Activated naive CD4-positive, alpha-beta T cell treated with anti-CD3 and anti-CD28 coated beads for 36 hours (primary cell): ENCODE measurements around the gene SRM. TPM values are rescaled to one million over a fixed set of nuclear protein-coding genes. Genes with fewer than 3 reads are reported as not detected.

Experiments used
- CTCF ChIA-PET: fragments of 350-600 bp; sonication (Branson Sonifier 250); formaldehyde crosslinking; loops from one replicate; lab custom pipeline; 2021; ENCODE audit warnings: antibody characterized with exemption; lab: Charles Lee
- DNase-seq: peaks from one replicate; pipeline ENCODE4 v3.0.0-alpha.2; 2020
- H3K27ac Mint-ChIP-seq: one replicate; pipeline ENCODE4 v1.8.0; 2021; ENCODE audit warnings: mild to moderate bottlenecking, mixed read lengths
- H3K27me3 Mint-ChIP-seq: one replicate; pipeline ENCODE4 v1.8.0; 2021; ENCODE audit warnings: low read depth, mixed read lengths
- H3K36me3 Mint-ChIP-seq: one replicate; pipeline ENCODE4 v1.8.0; 2021; ENCODE audit warnings: low read depth, mixed read lengths
- H3K4me1 Mint-ChIP-seq: one replicate; pipeline ENCODE4 v1.8.0; 2021; ENCODE audit warnings: low read depth, mixed read lengths
- H3K4me3 Mint-ChIP-seq: one replicate; pipeline ENCODE4 v1.8.0; 2021; ENCODE audit warnings: mild to moderate bottlenecking, moderate library complexity, mixed read lengths
- H3K9me3 Mint-ChIP-seq: one replicate; pipeline ENCODE4 v1.8.0; 2021; ENCODE audit warnings: mixed read lengths
- intact Hi-C: fragments of 100-400 bp; cut with micrococcal nuclease; formaldehyde crosslinking; loops from one replicate; pipeline ENCODE4 v1.15.1; 2023
- total RNA-seq, 2 experiments: library from RNA; stranded (reverse); gene quantifications; one replicate each; pipeline ENCODE4 v1.2.3, GENCODE V29; 2021

The SRM gene
- total RNA-seq, 2 experiments from 2014 or later: 207 to 222 TPM

DNA sequence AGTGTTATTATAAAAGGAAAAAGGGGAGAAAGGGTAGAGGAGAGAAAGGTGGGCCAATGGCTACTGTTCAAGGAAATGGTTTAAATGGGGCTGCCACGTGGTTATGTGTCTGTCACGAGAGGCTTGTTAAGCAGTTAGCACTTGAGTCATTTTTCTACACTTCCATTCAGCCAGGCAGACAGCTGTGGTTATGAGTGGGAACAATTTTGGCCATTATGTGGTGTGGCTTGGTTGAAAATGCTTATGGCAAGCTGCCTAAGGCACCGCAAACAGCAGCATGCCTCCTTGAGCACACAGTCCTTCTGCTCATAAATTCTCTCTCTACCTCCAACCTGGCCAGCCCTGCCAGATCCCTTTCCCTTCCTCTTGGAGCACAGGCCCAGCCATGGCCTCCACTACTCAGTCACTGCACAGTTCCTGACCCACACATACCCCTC lies 3.2 kb upstream of the SRM start:
- Mint-ChIP-seq H3K4me3 (no peak overlapping the region), H3K4me1 (peaks cover 36% of the 10 kb centered on the region), H3K27me3 (no peaks in the 10 kb centered on the region), H3K9me3 (no peaks in the 10 kb centered on the region), H3K36me3 (peaks cover 33% of the 10 kb centered on the region), H3K27ac (no peak overlapping the region)
- DNase-seq: no peak
- intact Hi-C loops: no loop called here
- CTCF ChIA-PET: interaction anchor here (1.5 kb wide), 1 partner anchor 25 kb away, joined by 13 read pairs; no protein-coding TSS in a partner anchor

GRCh38 chr1:11061652-11062365 lies 2.0 kb upstream of the SRM start:
- CTCF ChIA-PET: interaction anchor here (1.3 to 2.6 kb wide), 3 partner anchors 24 to 589 kb away, joined by 3 to 20 read pairs (median 5); no protein-coding TSS in a partner anchor
- H3K27me3 Mint-ChIP-seq: no peaks in the 10 kb centered on the region
- intact Hi-C loops: no loop called here
- H3K36me3 Mint-ChIP-seq: peaks cover 37% of the 10 kb centered on the region
- peak overlapping the region; percentile 88 for H3K4me3 Mint-ChIP-seq
- no peak overlapping the region for H3K27ac Mint-ChIP-seq
- H3K9me3 Mint-ChIP-seq: no peaks in the 10 kb centered on the region
- peaks cover 45% of the 10 kb centered on the region for H3K4me1 Mint-ChIP-seq
- no peak for DNase-seq

DNA sequence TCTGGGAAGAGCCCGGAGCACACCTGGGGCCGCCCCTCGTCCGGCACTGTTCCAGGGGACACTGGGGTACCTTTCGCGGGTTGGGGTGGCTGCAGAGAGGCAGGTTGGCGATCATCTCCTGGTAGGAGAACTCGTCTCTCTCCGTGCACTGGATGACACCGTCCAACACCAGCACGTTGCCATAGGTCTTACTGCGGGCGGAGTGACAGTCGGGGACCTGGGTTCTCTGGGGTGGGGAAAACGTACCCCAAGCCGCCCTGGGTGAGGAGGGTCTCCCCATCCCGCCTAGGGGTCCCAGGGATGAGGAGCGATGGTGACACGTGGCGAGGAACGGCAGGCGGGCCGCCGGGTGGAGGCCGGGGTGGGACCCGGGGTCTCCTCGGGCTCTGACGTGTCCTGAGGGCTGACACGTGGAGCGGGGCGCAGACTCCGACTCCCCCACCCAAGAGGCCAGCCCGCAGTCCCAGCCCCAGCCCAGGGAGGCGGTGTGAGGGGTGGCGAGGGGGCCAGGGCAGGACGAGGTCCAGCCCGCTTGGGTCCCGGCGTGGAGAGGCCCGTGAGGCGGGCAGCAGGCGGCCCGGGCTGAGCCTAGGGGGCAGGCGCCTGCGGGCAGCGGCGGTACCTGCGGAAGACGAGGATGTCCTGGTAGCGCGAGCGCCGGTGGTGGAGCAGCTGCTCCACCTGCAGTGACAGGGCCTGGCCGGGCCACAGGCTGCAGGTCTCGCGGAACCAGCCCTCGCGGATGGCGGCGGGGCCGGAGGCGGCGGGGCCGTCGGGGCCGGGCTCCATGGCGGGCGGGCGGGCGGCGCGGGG lies 457 bp downstream of the SRM start:
- Mint-ChIP-seq H3K27me3 (no peaks in the 10 kb centered on the region), H3K9me3 (no peaks in the 10 kb centered on the region), H3K4me3 (peak overlapping the region; percentile 95), H3K4me1 (peaks cover 47% of the 10 kb centered on the region), H3K27ac (peak overlapping the region; percentile 82), H3K36me3 (peaks cover 26% of the 10 kb centered on the region)
- intact Hi-C loops: loop anchor here (5.0 kb wide), 1 partner anchor 588 kb away; no protein-coding TSS in a partner anchor
- DNase-seq: no peak
- CTCF ChIA-PET: interaction anchor here (1.0 to 2.6 kb wide), 4 partner anchors 21 to 58 kb away, joined by 3 to 20 read pairs (median 4); no protein-coding TSS in a partner anchor

DNA sequence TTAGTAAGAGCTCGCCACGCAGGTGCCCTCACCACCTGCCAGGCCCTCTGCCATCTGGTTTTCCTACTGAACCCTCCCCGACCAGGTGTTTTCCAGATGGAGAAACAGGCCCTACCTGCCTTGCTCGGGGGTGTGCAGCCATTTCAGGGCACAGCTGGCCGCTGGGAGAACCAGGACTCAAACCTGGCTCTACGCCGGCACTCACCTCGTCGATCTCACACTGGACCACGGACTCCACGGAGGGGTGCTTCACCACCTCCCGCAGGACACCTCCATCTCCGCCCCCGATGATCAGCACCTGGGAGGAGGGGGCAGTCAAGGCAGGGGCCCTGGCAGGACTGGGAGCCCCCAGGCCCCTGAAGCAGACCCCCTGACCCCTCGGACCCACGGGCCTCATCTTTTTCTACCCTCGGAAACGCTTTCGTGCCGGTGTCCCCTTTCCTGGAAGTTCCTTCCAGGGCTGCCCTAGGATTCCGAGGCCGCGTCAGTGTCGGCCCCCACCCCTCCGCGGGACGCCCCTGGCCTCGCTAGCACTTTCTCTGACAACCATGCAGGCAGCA lies 1.1 kb downstream of the SRM start:
- no peaks in the 10 kb centered on the region for H3K9me3 Mint-ChIP-seq
- no peak for DNase-seq
- H3K4me1 Mint-ChIP-seq: peaks cover 47% of the 10 kb centered on the region
- peak overlapping the region; percentile 95 for H3K4me3 Mint-ChIP-seq
- intact Hi-C loops: loop anchor here (5.0 kb wide), 1 partner anchor 589 kb away; no protein-coding TSS in a partner anchor
- H3K36me3 Mint-ChIP-seq: peaks cover 28% of the 10 kb centered on the region
- peak overlapping the region; percentile 82 for H3K27ac Mint-ChIP-seq
- no peaks in the 10 kb centered on the region for H3K27me3 Mint-ChIP-seq
- CTCF ChIA-PET: interaction anchor here (0.6 to 3.1 kb wide), 3 partner anchors 21 to 824 kb away, joined by 3 to 17 read pairs (median 4); no protein-coding TSS in a partner anchor

DNA sequence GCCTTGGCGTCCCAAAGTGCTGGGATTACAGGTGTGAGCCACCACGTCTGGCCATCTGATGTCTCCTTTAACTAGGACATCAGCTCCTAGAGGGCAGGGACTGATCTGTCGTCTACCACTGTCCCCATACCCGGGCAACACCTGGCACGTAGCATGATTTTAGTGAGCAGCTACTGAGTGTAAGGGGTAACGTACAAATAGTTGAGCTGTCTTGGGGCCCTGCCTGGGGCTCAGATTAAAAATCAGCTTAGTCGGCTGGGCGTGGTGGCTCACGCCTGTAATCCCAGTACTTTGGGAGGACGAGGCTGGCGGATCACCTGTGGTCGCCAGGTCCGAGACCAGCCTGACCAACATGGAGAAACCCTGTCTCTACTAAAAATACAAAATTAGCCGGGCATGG lies 1.8 kb downstream of the SRM start:
- Mint-ChIP-seq H3K27me3 (no peaks in the 10 kb centered on the region), H3K4me1 (peaks cover 43% of the 10 kb centered on the region), H3K4me3 (peak overlapping the region; percentile 95), H3K36me3 (peaks cover 26% of the 10 kb centered on the region), H3K9me3 (no peaks in the 10 kb centered on the region), H3K27ac (peak overlapping the region; percentile 53)
- DNase-seq: no peak
- intact Hi-C loops: loop anchor here (5.0 kb wide), 1 partner anchor 589 kb away; no protein-coding TSS in a partner anchor
- CTCF ChIA-PET: interaction anchor here (3.1 kb wide), 1 partner anchor 21 kb away, joined by 17 read pairs; no protein-coding TSS in a partner anchor

DNA sequence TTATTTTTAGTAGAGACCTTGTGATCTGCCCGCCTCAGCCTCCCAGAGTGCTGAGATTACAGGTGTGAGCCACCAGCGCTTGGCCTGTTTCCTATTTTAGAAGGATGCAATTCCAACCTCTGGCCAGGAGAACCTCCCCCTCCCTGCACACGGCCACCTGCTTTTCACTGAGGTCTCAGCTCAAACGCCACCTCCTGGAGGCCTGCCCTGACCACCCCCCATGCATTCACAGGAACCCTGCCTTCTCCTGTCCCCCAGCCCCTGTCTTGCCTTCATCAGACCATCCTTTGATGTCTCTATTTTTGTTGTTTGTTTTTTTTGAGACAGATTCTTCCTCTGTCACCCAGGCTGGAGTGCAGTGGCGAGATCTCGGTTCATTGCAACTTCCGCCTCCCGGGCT lies 2.3 kb downstream of the SRM start:
- intact Hi-C loops: loop anchor here (5.0 kb wide), 1 partner anchor 590 kb away; no protein-coding TSS in a partner anchor
- H3K27me3 Mint-ChIP-seq: no peaks in the 10 kb centered on the region
- no peak for DNase-seq
- peaks cover 38% of the 10 kb centered on the region for H3K4me1 Mint-ChIP-seq
- H3K4me3 Mint-ChIP-seq: peak overlapping the region; percentile 44
- H3K9me3 Mint-ChIP-seq: no peaks in the 10 kb centered on the region
- H3K36me3 Mint-ChIP-seq: peaks cover 24% of the 10 kb centered on the region
- CTCF ChIA-PET: interaction anchor here (3.1 kb wide), 1 partner anchor 20 kb away, joined by 17 read pairs; no protein-coding TSS in a partner anchor
- peak overlapping the region; percentile 53 for H3K27ac Mint-ChIP-seq

- intact Hi-C loops: loop anchor here (5.0 kb wide), 1 partner anchor 591 kb away; no protein-coding TSS in a partner anchor
These were observed 3.3 kb downstream of the SRM start for GRCh38 chr1:11056504-11056903.

GRCh38 chr1:11055676-11056075 lies 4.1 kb downstream of the SRM start:
- DNase-seq: no peak
- Mint-ChIP-seq H3K27ac (no peak overlapping the region), H3K4me3 (no peak overlapping the region), H3K4me1 (peaks cover 24% of the 10 kb centered on the region), H3K9me3 (no peaks in the 10 kb centered on the region), H3K36me3 (peaks cover 22% of the 10 kb centered on the region), H3K27me3 (no peaks in the 10 kb centered on the region)
- CTCF ChIA-PET: interaction anchor here (3.1 kb wide), 1 partner anchor 18 kb away, joined by 17 read pairs; no protein-coding TSS in a partner anchor
- intact Hi-C loops: loop anchor here (5.0 kb wide), 1 partner anchor 592 kb away; no protein-coding TSS in a partner anchor

More at GRCh38 chr1:11056504-11056903, 3.3 kb downstream of the SRM start:
- no peaks in the 10 kb centered on the region for H3K27me3 Mint-ChIP-seq
- H3K9me3 Mint-ChIP-seq: no peaks in the 10 kb centered on the region
- H3K4me3 Mint-ChIP-seq: no peak overlapping the region
- CTCF ChIA-PET: interaction anchor here (3.1 kb wide), 1 partner anchor 19 kb away, joined by 17 read pairs; no protein-coding TSS in a partner anchor
- peaks cover 22% of the 10 kb centered on the region for H3K36me3 Mint-ChIP-seq
- peaks cover 30% of the 10 kb centered on the region for H3K4me1 Mint-ChIP-seq
- no peak for DNase-seq
- H3K27ac Mint-ChIP-seq: no peak overlapping the region

DNA sequence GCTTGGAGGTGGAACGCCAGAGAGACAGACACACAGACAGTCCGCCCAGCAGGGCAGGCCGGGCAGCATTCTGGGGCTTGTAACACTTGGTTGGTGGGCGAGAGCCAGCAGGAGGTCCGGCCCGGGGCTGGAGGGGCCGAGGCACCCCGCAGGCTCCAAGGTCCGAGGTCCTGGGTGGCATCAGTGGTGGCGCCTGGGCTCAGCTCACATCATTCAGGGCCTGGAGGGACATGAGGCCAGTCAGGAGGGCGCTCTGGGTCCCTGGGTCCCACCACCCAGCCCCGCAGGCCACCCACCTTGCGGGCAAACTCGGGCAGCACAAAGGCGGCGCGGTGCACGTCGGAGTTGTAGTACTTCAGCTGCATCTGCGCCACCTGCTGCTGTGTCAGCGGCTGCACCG lies 5.2 kb downstream of the SRM start:
- intact Hi-C loops: loop anchor here (5.0 kb wide), 1 partner anchor 593 kb away; no protein-coding TSS in a partner anchor
- CTCF ChIA-PET: interaction anchor here (0.6 to 2.3 kb wide), 2 partner anchors 17 to 24 kb away, joined by 3 to 7 read pairs; no protein-coding TSS in a partner anchor
- Mint-ChIP-seq H3K27ac (no peak overlapping the region), H3K27me3 (no peaks in the 10 kb centered on the region), H3K9me3 (no peaks in the 10 kb centered on the region), H3K4me1 (peaks cover 22% of the 10 kb centered on the region), H3K4me3 (no peak overlapping the region), H3K36me3 (peaks cover 22% of the 10 kb centered on the region)
- no peak for DNase-seq

- Mint-ChIP-seq H3K4me3 (no peak overlapping the region), H3K9me3 (no peaks in the 10 kb centered on the region), H3K27me3 (no peaks in the 10 kb centered on the region), H3K36me3 (peaks cover 21% of the 10 kb centered on the region), H3K27ac (no peak overlapping the region), H3K4me1 (peaks cover 22% of the 10 kb centered on the region)
- CTCF ChIA-PET: interaction anchor here (2.3 kb wide), 1 partner anchor 17 kb away, joined by 7 read pairs; no protein-coding TSS in a partner anchor
- no peak for DNase-seq
- intact Hi-C loops: no loop called here
These were observed 5.6 kb downstream of the SRM start for GRCh38 chr1:11054181-11054580.

DNA sequence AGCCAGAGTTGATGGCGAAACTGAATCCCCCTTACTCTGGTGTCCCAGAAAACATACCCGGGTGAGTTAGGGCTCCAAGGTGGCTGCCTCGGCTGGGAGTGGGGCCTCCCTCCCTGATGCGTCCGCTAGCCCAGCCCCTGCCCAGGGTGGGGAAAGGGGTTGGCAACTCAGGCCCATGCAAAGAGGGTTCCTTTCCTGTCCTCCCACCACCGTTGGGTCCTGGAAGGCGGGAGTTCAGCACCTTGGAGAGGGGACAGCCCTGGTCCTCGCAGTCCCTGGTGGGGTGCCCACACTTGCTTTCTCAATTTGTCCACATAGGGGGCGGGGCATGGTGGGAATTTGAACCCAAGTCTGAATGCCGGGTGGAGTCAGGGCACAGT lies 6.1 kb downstream of the SRM start:
- DNase-seq: peak; percentile 26
- Mint-ChIP-seq H3K27ac (no peak overlapping the region), H3K36me3 (peaks cover 17% of the 10 kb centered on the region), H3K27me3 (no peaks in the 10 kb centered on the region), H3K9me3 (no peaks in the 10 kb centered on the region), H3K4me3 (no peak overlapping the region), H3K4me1 (peaks cover 18% of the 10 kb centered on the region)
- intact Hi-C loops: no loop called here
- CTCF ChIA-PET: interaction anchor here (2.3 kb wide), 1 partner anchor 16 kb away, joined by 7 read pairs; no protein-coding TSS in a partner anchor
